C4-2B (cell line): ENCODE data around the gene YTHDC2.

Source experiments
- H3K27ac ChIP-seq: fragments of 450-650 bp; 2 replicates; pipeline ENCODE4 v1.5.1; 2017
- CTCF ChIP-seq: fragments of 450-650 bp; conservative IDR thresholded peaks from 2 replicates; pipeline ENCODE4 v1.5.1; 2017; ENCODE audit warnings: mild to moderate bottlenecking
- ZFX ChIP-seq: fragments of 450-650 bp; IDR thresholded peaks from 2 replicates; pipeline ENCODE4 v1.6.1; 2017

YTHDC2 gene

DNA sequence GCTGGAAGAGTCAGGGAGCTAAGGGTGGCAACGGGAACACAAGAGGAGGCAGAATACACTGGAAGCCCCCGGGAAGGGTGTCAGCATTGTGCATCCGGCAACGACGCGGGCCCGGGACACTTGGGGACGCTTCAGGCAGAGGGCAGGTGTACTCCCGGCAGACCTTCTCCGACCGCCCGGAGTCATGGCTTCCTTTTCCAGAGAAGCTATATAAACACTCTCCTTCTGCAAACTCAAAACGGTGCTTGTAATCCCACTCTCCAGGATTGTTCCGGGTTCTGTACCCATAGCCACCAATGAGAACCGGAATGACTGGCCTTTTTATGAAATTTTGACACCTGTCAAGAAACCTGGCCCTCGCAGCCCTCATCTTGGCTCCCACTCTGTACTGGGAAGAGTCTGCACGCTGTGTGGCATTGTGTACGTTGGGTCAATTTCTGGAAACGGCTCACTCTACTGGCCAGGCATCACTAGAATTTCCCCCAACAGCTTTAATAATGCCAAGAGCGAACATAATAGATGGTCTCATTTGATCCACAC lies 24.8 kb upstream of the YTHDC2 start:
- H3K27ac ChIP-seq = peak overlapping the region; percentile 43
- TF ChIP-seq CTCF = no peak; the same call in none of the 2 replicates
- TF ChIP-seq ZFX = no peak

- TF ChIP-seq CTCF (0 out of 2 replicates have a peak, but pooled peaks have one; percentile 4), ZFX (no peak)
- no peak overlapping the region; the same call in 1 of the 2 replicates for H3K27ac ChIP-seq
These were observed 24.2 kb upstream of the YTHDC2 start for GRCh38 chr5:113489299-113489698.

GRCh38 chr5:113490317-113490716 lies 23.2 kb upstream of the YTHDC2 start:
- H3K27ac ChIP-seq = no peak overlapping the region
- TF ChIP-seq ZFX (no peak), CTCF (no peak)

- TF ChIP-seq ZFX (no peak), CTCF (no peak)
- no peak overlapping the region for H3K27ac ChIP-seq
These were observed 22.5 kb upstream of the YTHDC2 start for GRCh38 chr5:113491022-113491421.

- H3K27ac ChIP-seq = no peak overlapping the region
- TF ChIP-seq ZFX = no peak
- no peak for TF ChIP-seq CTCF
These were observed 20.0 kb upstream of the YTHDC2 start for GRCh38 chr5:113493446-113493845.

DNA sequence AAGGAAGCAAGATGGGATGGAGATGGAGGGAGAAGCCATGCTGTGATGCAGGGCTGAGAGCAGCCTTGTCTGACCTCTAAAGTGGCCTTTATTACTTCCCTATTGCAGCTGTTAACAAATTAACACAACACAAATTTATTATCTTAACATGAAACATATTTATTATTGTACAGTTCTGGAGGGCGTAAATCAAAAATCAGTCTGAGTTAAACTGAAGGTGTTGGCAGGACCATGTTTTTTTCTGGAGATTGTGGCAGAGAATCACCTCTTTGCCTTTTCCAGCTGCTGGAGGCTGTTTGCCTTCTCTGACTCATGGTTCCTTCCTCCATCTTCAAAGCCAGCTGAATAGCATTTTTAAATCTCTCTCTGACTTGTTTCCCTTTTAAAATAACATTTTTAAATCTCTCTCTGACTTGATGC lies 18.1 kb upstream of the YTHDC2 start:
- no peak overlapping the region for H3K27ac ChIP-seq
- TF ChIP-seq CTCF = no peak
- no peak for TF ChIP-seq ZFX

- TF ChIP-seq CTCF (no peak), ZFX (no peak)
- H3K27ac ChIP-seq = no peak overlapping the region
These were observed 11.4 kb upstream of the YTHDC2 start for GRCh38 chr5:113502073-113502472.
